HG02798 (cell line): Measurements from ENCODE around the gene SNX25.
"Not testable (repeated sequence)": the region's sequence is repeated elsewhere in the genome, so short reads cannot be mapped to it uniquely, and the experiment has no call there.

Source experiments
- ATAC-seq: cut with Tn5 transposase; IDR thresholded peaks from one replicate; pipeline ENCODE4 v1.9.1; 2021; ENCODE audit warnings: mild to moderate bottlenecking; ENCODE audit not compliant: unreplicated experiment, poor library complexity

SNX25 gene

DNA sequence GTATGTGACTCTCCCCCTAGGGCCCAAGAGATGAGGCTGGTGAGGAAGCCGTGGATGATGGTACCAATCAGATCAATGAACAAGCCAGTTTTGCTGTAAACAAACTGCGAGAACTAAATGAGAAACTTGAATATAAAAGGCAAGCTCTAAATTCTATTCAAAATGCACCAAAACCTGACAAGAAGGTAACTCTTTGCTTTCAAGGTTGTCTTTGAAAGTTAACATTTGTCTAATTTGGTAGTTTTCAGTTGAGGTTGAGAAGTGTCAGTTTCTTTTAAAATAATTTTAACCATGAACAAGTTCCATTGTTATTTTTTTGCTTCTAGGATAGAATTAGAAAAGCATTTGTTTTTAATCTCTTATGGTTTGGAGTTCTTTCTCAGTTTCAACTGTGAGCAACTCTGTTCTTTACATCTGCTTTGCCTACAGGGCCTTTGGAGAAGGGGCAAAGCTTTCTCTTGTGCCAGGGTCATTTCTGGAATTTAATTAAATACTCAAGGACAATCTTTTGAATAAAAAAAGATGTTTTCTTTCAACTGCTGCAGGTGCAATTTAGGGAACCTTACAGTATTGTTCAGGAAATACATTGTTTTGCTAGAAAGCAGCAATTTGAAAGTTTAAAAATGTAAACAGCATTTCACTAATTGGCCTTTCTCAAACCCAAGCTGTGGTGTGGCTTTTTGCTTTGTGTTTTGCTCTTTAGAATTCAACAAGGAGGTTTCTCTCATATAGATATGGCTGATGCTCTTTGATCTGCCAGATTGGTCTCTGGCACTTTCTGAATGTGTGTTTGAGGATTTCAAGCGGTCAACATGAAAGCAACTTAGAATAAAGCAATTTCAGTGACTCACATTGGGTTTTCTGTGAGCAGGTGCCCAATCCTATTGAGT is 123.4 kb downstream of the SNX25 start:
- ATAC-seq = peak; percentile 86

DNA sequence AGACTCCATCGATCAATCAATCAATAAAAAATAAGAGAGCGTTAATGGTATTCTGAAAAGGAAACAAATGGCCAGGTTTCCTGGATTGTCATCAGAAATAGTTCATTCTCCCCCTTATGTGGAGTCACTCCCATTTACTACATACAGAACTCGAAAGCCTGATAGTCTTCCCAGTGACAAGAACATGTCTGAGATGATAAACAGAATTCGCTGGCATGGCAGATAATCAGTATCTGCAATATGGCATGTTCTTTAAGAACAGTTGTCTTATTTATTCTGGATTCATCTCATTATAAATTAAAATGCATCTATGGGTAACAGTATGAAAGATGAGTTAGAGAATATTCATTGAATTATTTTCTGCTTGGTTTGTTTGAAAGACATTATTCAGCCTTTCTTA is 124.9 kb downstream of the SNX25 start:
- ATAC-seq = no peak

DNA sequence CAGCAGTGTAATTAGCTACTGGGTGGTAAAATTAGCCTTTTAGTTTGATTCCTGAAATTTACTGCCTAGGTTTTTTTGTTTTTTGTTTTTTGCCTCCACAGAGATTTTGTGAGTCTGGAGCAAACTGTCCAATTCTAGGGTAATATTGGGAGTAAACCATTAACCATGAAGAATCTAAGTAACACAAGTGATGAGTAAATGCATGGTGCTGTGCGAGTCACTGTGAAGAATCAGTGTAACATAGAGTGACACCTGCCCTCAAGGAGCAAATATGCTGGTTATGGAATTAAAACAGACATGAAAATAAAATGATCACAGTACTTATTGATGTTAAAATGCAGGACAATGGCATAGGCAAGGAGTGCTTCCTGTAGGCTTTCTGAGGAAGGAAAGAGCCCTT is 126.2 kb downstream of the SNX25 start:
- ATAC-seq = no peak

GRCh38 chr4:185339941-185340340 is 130.5 kb downstream of the SNX25 start:
- ATAC-seq = no peak

GRCh38 chr4:185341377-185341776 is 132.0 kb downstream of the SNX25 start:
- ATAC-seq = no peak

DNA sequence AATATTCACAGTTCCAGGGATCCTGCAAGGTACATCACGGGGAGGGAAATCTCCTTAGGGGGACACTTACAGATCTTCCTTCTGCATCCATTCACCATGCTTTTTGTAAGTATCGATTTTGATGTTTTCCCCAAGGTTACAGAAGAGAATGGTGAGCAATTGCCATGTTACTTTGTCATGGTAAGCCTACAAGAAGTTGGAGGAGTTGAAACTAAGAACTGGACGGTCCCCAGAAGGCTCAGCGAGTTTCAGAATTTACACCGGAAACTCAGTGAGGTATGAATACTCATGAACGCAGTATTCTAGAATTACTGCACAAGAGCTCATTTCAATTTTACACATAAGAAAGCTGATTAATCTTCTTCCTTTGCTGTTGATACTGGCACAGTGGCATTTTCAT is 132.4 kb downstream of the SNX25 start:
- ATAC-seq = peak; percentile 78

DNA sequence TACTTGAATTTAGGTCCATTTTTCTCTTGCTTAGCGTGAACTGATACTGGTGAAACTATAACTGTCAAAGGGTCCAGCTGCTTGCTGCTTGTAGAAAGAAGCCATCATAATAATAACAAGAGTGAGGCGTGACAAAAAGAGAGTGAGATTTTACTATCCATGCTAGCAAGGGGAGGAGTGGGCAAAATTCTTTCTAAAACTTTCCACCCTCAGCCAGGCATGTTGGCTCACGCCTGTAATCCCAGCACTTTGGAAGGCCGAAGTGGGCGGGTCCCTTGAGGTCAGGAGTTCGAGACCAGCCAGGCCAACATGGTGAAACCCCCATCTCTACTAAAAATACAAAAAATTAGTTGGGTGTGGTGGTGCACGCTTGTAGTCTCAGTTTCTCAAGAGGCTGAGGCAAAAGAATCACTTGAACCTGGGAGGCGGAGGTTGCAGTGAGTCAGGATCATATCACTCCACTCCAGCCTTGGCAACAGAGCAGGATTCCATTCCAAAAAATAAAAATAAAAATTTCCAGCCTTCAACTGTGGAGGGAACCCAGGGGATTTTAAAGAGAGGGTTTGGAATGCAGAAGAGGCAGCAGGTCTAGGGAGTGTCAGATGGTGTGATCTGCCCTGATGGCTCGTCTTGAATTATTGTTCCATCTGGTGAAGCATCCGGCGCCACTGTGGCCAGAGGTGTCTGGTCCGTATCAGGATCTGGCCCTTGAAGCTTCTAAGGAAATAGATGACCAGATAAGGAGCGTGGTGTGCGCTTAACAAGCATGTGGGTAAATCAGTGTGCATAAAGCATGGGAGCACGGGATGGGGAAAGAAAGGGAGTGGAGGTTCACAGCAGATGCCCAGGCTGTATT is 134.6 kb downstream of the SNX25 start:
- ATAC-seq = peak; percentile 59

GRCh38 chr4:185344743-185345538 is 135.5 kb downstream of the SNX25 start:
- peak; percentile 41 for ATAC-seq

DNA sequence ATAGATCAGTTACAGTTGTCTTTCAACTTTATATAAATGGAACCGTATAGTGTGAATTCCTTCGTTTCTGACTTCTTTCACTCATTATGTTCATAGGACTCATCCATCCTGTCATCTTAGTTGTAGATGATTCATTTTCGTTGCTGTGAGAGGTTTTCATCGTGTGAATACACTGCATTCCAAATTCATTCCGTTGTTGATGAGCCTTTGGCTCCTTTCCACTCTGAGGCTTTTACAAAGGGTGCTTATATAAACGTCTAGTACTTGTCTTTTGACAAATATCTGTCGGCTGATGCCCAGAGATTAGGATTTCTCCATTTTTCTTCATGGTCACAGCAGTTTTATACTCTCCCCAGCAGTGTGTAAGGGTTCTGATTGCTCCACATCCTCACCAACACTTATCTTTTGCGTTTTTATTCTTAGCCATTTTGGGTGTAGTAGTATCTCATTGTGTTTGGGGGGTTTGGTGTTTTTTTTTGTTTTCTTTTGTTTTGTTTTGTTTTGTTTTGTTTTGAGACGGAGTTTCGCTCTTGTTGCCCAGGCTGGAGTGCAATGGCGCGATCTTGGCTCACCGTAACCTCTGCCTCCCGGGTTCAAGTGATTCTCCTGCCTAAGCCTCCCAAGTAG is 137.7 kb downstream of the SNX25 start:
- no peak for ATAC-seq

DNA sequence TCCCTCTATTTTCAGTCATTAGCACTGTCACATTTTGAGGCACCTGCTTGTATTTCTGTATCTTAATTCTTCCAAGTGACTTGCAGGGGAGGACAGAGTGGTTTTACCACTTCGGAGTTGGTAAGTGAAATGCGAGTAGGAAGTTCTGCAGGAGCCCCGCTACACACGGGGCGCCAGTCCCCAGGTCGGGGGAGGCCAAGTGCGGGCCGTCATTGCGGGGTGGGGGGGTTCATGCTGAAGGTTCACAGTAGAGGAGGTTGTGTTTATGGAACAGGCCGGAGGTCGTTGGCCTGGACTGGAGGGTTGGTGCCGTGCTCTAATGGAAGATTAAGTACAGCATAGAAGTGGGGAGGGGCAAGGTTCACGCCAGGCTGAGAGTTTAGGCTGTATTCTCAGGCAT is 142.3 kb downstream of the SNX25 start:
- no peak for ATAC-seq

- ATAC-seq = no peak
Measured at GRCh38 chr4:185352202-185352601, 142.8 kb downstream of the SNX25 start.

DNA sequence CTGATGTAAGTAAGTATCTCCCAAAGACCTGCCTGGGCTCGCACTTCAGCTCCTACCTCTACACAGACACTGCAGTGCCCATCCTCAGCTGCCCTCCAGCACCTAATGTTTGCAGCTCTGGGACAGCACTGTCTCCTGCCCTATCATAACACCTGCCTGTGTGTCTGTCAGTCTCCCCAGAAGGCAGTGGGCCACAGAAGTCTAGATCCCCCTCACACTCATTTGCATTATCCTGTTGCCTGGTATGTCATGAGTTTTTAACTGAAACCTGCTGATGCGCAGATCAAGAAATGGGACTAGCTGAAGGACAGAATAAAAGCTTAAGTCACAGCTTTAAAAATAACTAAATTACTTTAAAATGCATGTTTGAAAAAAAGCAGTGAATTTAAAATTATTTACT is 143.3 kb downstream of the SNX25 start:
- ATAC-seq = no peak

DNA sequence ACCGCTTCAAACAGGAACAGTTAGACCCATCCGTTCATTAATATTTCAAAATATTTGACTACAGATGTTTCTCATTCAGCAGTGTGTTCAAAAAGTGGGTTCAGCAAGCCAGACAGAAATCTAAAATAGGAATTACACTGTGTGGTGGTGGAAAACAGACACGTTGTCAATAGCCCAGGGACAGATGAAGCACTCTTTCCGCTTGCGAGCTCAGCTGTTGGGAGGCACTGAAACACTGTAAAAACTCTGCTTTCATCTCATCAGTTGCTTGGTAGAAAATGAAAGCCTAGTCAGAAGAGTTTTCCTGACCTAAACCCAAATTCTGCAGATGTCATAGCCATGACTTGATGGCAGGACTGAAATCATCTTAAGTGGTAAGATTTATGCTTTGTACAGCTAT is 147.8 kb downstream of the SNX25 start:
- no peak for ATAC-seq

DNA sequence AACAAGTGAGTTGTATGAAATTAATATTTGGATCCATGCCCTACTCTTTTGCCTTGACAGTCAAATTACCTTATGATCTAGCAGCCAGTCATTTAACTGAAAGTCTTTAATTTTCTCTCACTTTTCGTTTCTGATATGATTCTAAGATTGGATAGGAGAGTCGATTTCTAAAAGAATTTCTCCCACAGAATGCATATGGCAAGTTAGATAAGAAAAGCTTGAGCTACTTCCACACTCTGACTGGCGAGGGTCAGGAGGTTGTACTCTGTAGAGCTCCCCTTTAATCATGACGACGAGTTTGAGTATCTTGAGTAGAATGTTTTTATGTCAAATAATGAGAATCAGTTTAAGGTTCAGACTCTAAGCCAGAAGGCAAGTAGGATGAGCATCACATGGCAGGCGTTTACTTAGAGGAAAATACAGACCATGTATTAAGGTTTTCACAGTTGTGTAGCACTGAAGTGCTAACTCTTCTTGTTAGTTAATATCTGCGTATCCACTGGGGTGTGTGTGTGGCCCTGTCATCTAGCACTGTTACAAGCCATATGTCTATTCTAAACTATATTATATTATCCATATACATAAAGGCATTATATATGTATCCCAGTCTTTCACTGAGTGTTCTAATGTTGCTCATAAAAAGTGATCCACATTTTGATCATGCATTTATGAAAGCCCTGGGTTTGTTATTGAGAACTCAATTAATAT is 148.5 kb downstream of the SNX25 start:
- ATAC-seq = peak; percentile 16

GRCh38 chr4:185358514-185358913 is 149.1 kb downstream of the SNX25 start:
- ATAC-seq = peak; percentile 33

GRCh38 chr4:185358959-185359358 is 149.6 kb downstream of the SNX25 start:
- no peak for ATAC-seq

GRCh38 chr4:185359767-185360446 is 150.5 kb downstream of the SNX25 start:
- ATAC-seq = no peak

- no peak for ATAC-seq
Measured at GRCh38 chr4:185361872-185362271, 152.5 kb downstream of the SNX25 start.

- not testable (repeated sequence) for ATAC-seq
Measured at GRCh38 chr4:185362570-185362969, 153.2 kb downstream of the SNX25 start.
